Neural cell (in vitro differentiated cells): Measurements from ENCODE around the gene UTP3. TPM values are rescaled to one million over a fixed set of nuclear protein-coding genes. Genes with fewer than 3 reads are reported as not detected.

Experiments used
- H2AFZ ChIP-seq: fragments of 200-600, 300-800 bp; sonication (generic), shearing (Covaris generic); 2 replicates; pipeline ENCODE4 v1.6.0; 2014; ENCODE audit warnings: low read depth, mild to moderate bottlenecking, antibody characterized with exemption, low read length, moderate library complexity
- H3F3A ChIP-seq: fragments of 200-600 bp; shearing (Covaris generic); 2 replicates; pipeline ENCODE4 v1.6.1; 2016; ENCODE audit warnings: mild to moderate bottlenecking, moderate library complexity, mixed read lengths, antibody characterized with exemption, low read length; ENCODE audit not compliant: insufficient read depth, poor library complexity, severe bottlenecking
- H3K27ac ChIP-seq: fragments of 200-600, 300-800 bp; sonication (generic), shearing (Covaris generic); 2 replicates; pipeline ENCODE4 v1.5.1; 2014; ENCODE audit warnings: mild to moderate bottlenecking, low read length, moderate library complexity
- H3K27me3 ChIP-seq: fragments of 300-800, 200-600 bp; sonication (generic), shearing (Covaris generic); 2 replicates; pipeline ENCODE4 v1.6.0; 2014; ENCODE audit warnings: mild to moderate bottlenecking, low read depth, low read length, moderate library complexity; ENCODE audit not compliant: insufficient read depth
- H3K36me3 ChIP-seq: fragments of 300-800, 200-600 bp; sonication (generic), shearing (Covaris generic); 2 replicates; pipeline ENCODE4 v1.5.1; 2014; ENCODE audit warnings: mild to moderate bottlenecking, antibody characterized with exemption, low read length, moderate library complexity; ENCODE audit not compliant: insufficient read depth
- H3K4me2 ChIP-seq: fragments of 300-800, 200-600 bp; sonication (generic), shearing (Covaris generic); 2 replicates; pipeline ENCODE4 v1.6.0; 2014; ENCODE audit warnings: mild to moderate bottlenecking, low read length
- H3K4me3 ChIP-seq: fragments of 300-800, 200-600 bp; sonication (generic), shearing (Covaris generic); 2 replicates; pipeline ENCODE4 v1.5.1; 2014; ENCODE audit warnings: mild to moderate bottlenecking, low read length, moderate library complexity
- H3K79me2 ChIP-seq: fragments of 200-600 bp; shearing (Covaris generic); replicated peaks from 2 replicates; pipeline ENCODE4 v1.6.0; 2014; ENCODE audit warnings: mild to moderate bottlenecking, low read length, moderate library complexity; ENCODE audit not compliant: insufficient read depth
- H3K9ac ChIP-seq: fragments of 300-800, 200-600 bp; sonication (generic), shearing (Covaris generic); 2 replicates; pipeline ENCODE4 v1.6.1; 2016; ENCODE audit warnings: mild to moderate bottlenecking, low read length, mixed read lengths
- H3K9me2 ChIP-seq: fragments of 200-600 bp; shearing (Covaris generic); 2 replicates; pipeline ENCODE4 v1.6.1; 2016; ENCODE audit warnings: mild to moderate bottlenecking, low read length, mixed read lengths; ENCODE audit not compliant: insufficient read depth
- H3K9me3 ChIP-seq: fragments of 200-600, 300-800 bp; sonication (generic), shearing (Covaris generic); 2 replicates; pipeline ENCODE4 v1.6.1; 2016; ENCODE audit warnings: mild to moderate bottlenecking, mixed run types, low read length, moderate library complexity, mixed read lengths
- H4K20me1 ChIP-seq: fragments of 200-600 bp; shearing (Covaris generic); 2 replicates; pipeline ENCODE4 v1.6.1; 2016; ENCODE audit warnings: mild to moderate bottlenecking, mixed run types; ENCODE audit not compliant: insufficient read depth
- EP300 ChIP-seq: fragments of 450-650 bp; conservative IDR thresholded peaks from 2 replicates; pipeline ENCODE4 v1.6.1; 2014; ENCODE audit warnings: antibody characterized with exemption, mild to moderate bottlenecking, moderate library complexity; ENCODE audit not compliant: poor library complexity, severe bottlenecking
- EZH2 ChIP-seq: fragments of 200-600, 300-800 bp; shearing (Covaris generic), sonication (generic); IDR thresholded peaks from 2 replicates; pipeline ENCODE4 v1.6.1; 2014; ENCODE audit warnings: antibody characterized with exemption, low read length, borderline replicate concordance, mild to moderate bottlenecking; ENCODE audit not compliant: insufficient read depth, poor library complexity, severe bottlenecking
- MXI1 ChIP-seq: fragments of 450-650 bp; conservative IDR thresholded peaks from 2 replicates; pipeline ENCODE4 v1.6.1; 2014; ENCODE audit warnings: antibody characterized with exemption, mild to moderate bottlenecking; ENCODE audit not compliant: poor library complexity, severe bottlenecking
- POLR2AphosphoS5 ChIP-seq: IDR thresholded peaks from 2 replicates; pipeline ENCODE4 v1.6.1; 2012
- RAD21 ChIP-seq: fragments of 450-650 bp; conservative IDR thresholded peaks from 2 replicates; pipeline ENCODE4 v1.6.1; 2014; ENCODE audit warnings: antibody characterized with exemption, mild to moderate bottlenecking, moderate library complexity
- SMC3 ChIP-seq: fragments of 450-650 bp; conservative IDR thresholded peaks from 2 replicates; pipeline ENCODE4 v1.6.1; 2014; ENCODE audit warnings: antibody characterized with exemption, mild to moderate bottlenecking, moderate library complexity; ENCODE audit not compliant: poor library complexity
- TAF1 ChIP-seq: IDR thresholded peaks from 2 replicates; pipeline ENCODE4 v1.6.1; 2012; ENCODE audit warnings: low read depth
- polyA plus RNA-seq: library from polyadenylated mRNA; depleted of rRNA; stranded (reverse); fragments of >200 nt; gene quantifications from 2 replicates; pipeline ENCODE4 v1.2.3, GENCODE V29; 2014
- TF ChIP-seq, protein P1 (sequence below): IDR thresholded peaks from 2 replicates; pipeline ENCODE4 v1.6.1; 2012; ENCODE audit warnings: borderline replicate concordance
- TF ChIP-seq, protein P2 (sequence below): fragments of 450-650 bp; IDR thresholded peaks from 2 replicates; pipeline ENCODE4 v1.5.1; 2014; ENCODE audit warnings: antibody characterized with exemption, mild to moderate bottlenecking, moderate library complexity; ENCODE audit not compliant: poor library complexity, severe bottlenecking

The UTP3 gene
- polyA plus RNA-seq, 1 donor from 2014 or later: 11.3 TPM

DNA sequence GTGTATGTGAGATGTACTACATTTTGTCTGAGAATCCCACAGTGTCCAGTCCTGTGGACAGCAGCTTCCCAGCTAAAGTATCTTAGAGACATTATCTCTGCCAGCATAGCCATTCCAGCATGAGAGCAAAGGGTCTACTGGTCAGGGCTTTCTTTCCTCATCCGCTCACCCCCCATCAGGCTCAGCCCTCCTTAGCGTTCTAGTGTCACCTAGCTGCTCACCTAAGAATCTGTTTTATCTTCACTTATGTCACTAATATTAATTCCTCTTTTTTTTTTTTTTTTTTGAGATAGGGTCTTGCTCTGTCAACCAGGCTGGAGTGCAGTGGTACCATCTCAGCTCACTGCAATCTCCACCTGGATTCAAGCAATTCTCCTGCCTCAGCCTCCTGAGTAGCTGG is 49.1 kb downstream of the UTP3 start:
- peaks cover 4% of the 10 kb centered on the region for H3F3A ChIP-seq
- H3K9me3 ChIP-seq: no peaks in the 10 kb centered on the region
- no peaks in the 10 kb centered on the region for H3K36me3 ChIP-seq
- TF ChIP-seq POLR2AphosphoS5 (no peak), EP300 (no peak), SMC3 (no peak), TAF1 (no peak), MXI1 (no peak), EZH2 (no peak), RAD21 (no peak)
- TF ChIP-seq, protein P1, sequence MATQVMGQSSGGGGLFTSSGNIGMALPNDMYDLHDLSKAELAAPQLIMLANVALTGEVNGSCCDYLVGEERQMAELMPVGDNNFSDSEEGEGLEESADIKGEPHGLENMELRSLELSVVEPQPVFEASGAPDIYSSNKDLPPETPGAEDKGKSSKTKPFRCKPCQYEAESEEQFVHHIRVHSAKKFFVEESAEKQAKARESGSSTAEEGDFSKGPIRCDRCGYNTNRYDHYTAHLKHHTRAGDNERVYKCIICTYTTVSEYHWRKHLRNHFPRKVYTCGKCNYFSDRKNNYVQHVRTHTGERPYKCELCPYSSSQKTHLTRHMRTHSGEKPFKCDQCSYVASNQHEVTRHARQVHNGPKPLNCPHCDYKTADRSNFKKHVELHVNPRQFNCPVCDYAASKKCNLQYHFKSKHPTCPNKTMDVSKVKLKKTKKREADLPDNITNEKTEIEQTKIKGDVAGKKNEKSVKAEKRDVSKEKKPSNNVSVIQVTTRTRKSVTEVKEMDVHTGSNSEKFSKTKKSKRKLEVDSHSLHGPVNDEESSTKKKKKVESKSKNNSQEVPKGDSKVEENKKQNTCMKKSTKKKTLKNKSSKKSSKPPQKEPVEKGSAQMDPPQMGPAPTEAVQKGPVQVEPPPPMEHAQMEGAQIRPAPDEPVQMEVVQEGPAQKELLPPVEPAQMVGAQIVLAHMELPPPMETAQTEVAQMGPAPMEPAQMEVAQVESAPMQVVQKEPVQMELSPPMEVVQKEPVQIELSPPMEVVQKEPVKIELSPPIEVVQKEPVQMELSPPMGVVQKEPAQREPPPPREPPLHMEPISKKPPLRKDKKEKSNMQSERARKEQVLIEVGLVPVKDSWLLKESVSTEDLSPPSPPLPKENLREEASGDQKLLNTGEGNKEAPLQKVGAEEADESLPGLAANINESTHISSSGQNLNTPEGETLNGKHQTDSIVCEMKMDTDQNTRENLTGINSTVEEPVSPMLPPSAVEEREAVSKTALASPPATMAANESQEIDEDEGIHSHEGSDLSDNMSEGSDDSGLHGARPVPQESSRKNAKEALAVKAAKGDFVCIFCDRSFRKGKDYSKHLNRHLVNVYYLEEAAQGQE: no peak
- TF ChIP-seq, protein P2, sequence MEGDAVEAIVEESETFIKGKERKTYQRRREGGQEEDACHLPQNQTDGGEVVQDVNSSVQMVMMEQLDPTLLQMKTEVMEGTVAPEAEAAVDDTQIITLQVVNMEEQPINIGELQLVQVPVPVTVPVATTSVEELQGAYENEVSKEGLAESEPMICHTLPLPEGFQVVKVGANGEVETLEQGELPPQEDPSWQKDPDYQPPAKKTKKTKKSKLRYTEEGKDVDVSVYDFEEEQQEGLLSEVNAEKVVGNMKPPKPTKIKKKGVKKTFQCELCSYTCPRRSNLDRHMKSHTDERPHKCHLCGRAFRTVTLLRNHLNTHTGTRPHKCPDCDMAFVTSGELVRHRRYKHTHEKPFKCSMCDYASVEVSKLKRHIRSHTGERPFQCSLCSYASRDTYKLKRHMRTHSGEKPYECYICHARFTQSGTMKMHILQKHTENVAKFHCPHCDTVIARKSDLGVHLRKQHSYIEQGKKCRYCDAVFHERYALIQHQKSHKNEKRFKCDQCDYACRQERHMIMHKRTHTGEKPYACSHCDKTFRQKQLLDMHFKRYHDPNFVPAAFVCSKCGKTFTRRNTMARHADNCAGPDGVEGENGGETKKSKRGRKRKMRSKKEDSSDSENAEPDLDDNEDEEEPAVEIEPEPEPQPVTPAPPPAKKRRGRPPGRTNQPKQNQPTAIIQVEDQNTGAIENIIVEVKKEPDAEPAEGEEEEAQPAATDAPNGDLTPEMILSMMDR: no peak
- H3K9me2 ChIP-seq: no peaks in the 10 kb centered on the region
- H3K79me2 ChIP-seq: peaks cover 69% of the 10 kb centered on the region
- H3K9ac ChIP-seq: no peak overlapping the region
- H3K4me3 ChIP-seq: no peak overlapping the region
- H2AFZ ChIP-seq: no peak overlapping the region
- no peak overlapping the region for H3K4me2 ChIP-seq
- peaks cover 23% of the 10 kb centered on the region for H4K20me1 ChIP-seq
- no peak overlapping the region for H3K27ac ChIP-seq
- H3K27me3 ChIP-seq: no peaks in the 10 kb centered on the region

DNA sequence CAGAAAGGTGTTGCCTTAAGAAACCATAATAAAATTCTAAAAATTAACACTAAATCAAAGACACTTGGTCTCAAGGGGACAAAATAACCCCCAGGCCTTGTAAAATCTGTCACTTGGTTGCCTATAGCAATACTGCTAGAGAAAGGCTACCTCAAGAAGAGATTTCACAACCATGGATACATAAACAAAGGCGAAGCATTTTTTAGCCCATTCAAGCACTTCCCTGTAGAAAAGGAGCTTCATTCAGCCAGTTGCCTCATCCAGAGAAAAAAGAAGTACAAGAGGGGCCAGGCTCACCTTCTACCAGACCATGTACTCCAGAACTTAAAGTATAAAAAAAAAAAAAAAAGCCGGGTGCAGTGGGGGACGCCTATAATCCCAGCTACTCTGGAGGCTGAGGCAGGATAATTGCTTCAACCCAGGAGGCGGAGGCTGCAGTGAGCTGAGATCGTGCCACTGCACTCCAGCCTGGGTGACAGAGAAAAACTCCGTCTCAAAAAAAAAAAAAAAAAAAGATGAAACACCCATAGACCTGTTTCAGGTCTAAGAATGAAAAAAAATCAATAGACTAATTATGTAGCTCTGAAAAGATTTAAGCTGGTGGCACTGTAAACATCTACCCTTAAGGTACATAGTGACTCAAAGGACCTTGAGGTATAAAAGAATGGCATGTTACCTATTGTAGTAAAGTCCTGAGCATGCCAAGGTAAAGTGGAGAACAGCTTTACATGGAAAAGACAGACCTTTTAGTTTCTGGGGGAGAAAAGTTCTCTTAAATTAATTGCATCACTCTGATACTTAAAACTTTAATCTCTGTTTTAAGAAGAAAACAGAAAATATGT is 51.4 kb downstream of the UTP3 start:
- H2AFZ ChIP-seq: no peak overlapping the region
- H3K4me2 ChIP-seq: no peak overlapping the region
- H3K9ac ChIP-seq: no peak overlapping the region
- peaks cover 67% of the 10 kb centered on the region for H3K79me2 ChIP-seq
- H3K9me3 ChIP-seq: no peaks in the 10 kb centered on the region
- no peak overlapping the region for H3K4me3 ChIP-seq
- H4K20me1 ChIP-seq: peaks cover 12% of the 10 kb centered on the region
- no peak overlapping the region for H3K27ac ChIP-seq
- H3F3A ChIP-seq: peaks cover 1% of the 10 kb centered on the region
- no peaks in the 10 kb centered on the region for H3K9me2 ChIP-seq
- no peaks in the 10 kb centered on the region for H3K27me3 ChIP-seq
- TF ChIP-seq TAF1 (no peak), MXI1 (no peak), RAD21 (no peak), EZH2 (no peak), POLR2AphosphoS5 (no peak), SMC3 (no peak), EP300 (no peak)
- TF ChIP-seq, protein P2: no peak
- TF ChIP-seq, protein P1: no peak
- H3K36me3 ChIP-seq: no peaks in the 10 kb centered on the region
